Measurements from ENCODE around the gene GRPEL2.

GRCh38 chr5:149358868-149359495 lies 13.7 kb downstream of the GRPEL2 start:
- no peak for TF ChIP-seq ZNF707 (tag by site-specific recombination; IDR thresholded peaks at IDR 0.05)
- TF ChIP-seq, protein P1, sequence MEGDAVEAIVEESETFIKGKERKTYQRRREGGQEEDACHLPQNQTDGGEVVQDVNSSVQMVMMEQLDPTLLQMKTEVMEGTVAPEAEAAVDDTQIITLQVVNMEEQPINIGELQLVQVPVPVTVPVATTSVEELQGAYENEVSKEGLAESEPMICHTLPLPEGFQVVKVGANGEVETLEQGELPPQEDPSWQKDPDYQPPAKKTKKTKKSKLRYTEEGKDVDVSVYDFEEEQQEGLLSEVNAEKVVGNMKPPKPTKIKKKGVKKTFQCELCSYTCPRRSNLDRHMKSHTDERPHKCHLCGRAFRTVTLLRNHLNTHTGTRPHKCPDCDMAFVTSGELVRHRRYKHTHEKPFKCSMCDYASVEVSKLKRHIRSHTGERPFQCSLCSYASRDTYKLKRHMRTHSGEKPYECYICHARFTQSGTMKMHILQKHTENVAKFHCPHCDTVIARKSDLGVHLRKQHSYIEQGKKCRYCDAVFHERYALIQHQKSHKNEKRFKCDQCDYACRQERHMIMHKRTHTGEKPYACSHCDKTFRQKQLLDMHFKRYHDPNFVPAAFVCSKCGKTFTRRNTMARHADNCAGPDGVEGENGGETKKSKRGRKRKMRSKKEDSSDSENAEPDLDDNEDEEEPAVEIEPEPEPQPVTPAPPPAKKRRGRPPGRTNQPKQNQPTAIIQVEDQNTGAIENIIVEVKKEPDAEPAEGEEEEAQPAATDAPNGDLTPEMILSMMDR (tag by site-specific recombination; IDR thresholded peaks at IDR 0.05), result no peak
- TF ChIP-seq ZEB2 (tag by site-specific recombination; IDR thresholded peaks at IDR 0.05), result no peak
- no peak for TF ChIP-seq ZNF768 (tag by site-specific recombination; IDR thresholded peaks at IDR 0.05)
- no peak for TF ChIP-seq TCF7L2 (IDR thresholded peaks at IDR 0.05; ENCODE audit: borderline replicate concordance, low read depth, low read length)
- TF ChIP-seq PRDM10 (tag by site-specific recombination; IDR thresholded peaks at IDR 0.05), result no peak
- TF ChIP-seq MEIS1 (CRISPR knock-in tag; IDR thresholded peaks at IDR 0.05; ENCODE audit: borderline replicate concordance), result no peak
- no peak for TF ChIP-seq REST (tag by site-specific recombination; IDR thresholded peaks at IDR 0.05)
- TF ChIP-seq ZNF266 (tag by site-specific recombination; IDR thresholded peaks at IDR 0.05; ENCODE audit: low read depth), result no peak
